ENCODE results near the gene SERPINA1.

The SERPINA1 gene

DNA sequence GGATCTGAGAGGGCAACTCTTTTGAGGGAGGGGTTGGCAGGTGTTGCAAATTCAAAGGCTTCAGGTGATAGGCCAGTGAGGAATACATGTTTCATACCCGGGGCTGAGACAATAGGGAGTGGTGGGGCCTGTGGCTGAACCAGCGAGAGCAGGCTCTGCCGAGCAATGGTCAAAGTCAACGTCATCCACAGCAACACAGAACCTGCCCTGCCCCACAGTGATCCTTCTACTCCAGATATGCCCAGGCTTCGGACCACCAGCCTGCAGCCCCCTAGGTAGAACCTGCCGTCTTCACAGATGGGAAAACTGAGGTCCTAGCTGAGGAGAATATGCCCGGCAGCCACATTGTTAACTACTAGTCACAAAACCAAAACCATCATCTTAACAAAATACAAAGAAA is 4.1 kb downstream of the SERPINA1 start:
- in situ Hi-C loops (cut with MboI; ENCODE audit: low sequenced_read_pairs), result no loop called here

DNA sequence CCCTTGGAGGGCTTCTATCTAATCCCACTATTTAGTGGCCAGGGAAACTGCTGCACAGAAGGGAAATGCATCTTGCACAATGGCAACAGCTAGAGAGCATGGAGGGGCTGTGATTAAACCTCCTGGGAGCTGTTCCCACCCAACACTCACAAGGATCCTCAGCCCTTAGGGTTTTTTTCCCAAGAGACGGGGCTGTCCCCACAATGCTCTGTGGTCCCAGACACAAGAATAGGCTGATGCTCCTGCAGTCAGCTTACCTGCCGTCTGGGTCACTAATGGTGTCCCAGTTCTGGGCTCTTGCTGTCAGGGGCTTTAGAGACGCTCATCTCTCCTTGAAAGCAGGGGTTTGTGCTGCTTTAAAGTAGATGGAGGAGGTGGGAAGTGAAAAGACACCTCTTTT is 4.6 kb downstream of the SERPINA1 start:
- in situ Hi-C loops (cut with MboI; ENCODE audit: low sequenced_read_pairs), result no loop called here

DNA sequence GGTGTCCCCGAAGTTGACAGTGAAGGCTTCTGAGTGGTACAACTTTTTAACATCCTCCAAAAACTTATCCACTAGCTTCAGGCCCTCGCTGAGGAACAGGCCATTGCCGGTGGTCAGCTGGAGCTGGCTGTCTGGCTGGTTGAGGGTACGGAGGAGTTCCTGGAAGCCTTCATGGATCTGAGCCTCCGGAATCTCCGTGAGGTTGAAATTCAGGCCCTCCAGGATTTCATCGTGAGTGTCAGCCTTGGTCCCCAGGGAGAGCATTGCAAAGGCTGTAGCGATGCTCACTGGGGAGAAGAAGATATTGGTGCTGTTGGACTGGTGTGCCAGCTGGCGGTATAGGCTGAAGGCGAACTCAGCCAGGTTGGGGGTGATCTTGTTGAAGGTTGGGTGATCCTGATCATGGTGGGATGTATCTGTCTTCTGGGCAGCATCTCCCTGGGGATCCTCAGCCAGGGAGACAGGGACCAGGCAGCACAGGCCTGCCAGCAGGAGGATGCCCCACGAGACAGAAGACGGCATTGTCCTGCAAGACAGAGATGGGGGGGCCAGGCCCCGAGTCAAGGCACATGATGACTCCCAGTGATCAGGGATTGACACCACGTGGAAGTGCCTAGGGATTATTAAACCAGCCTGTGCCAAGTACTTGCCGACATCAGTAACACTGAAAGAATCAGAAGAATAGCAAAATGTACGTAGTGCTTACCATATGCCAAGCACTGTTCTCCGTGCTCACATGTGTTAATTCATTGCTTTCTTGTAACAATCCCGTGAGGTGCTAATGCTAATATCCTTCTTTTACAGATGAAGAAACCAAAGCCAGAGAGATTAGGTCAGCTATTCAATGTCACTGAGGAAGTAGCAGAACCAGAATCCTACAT is 5.4 kb downstream of the SERPINA1 start:
- in situ Hi-C loops (cut with MboI; ENCODE audit: low sequenced_read_pairs), result no loop called here

DNA sequence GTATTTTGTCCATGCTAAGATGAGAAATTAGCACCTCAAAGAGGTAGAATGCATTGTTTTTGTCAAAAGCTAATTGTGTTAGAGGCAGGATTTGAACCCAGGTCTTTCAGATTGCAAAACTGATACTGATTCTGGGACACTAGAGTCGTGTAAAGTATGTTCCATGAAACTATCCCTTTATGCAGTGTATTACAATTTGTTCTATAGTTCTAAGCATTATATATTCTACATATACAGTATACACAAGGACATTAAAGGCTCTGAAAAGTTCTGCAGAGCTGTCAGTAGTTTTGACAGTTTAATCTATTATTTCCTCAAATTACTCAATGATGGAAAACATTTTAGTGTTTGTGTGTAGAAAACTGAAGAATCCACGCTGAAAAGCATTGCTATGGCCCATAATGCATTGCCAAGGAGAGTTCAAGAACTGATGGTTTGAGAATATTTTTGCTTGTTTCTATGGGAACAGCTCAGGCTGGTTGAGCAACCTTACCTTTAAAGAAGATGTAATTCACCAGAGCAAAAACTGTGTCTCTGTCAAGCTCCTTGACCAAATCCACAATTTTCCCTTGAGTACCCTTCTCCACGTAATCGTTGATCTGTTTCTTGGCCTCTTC is 6.2 kb downstream of the SERPINA1 start:
- in situ Hi-C loops (cut with MboI; ENCODE audit: low sequenced_read_pairs), result no loop called here

DNA sequence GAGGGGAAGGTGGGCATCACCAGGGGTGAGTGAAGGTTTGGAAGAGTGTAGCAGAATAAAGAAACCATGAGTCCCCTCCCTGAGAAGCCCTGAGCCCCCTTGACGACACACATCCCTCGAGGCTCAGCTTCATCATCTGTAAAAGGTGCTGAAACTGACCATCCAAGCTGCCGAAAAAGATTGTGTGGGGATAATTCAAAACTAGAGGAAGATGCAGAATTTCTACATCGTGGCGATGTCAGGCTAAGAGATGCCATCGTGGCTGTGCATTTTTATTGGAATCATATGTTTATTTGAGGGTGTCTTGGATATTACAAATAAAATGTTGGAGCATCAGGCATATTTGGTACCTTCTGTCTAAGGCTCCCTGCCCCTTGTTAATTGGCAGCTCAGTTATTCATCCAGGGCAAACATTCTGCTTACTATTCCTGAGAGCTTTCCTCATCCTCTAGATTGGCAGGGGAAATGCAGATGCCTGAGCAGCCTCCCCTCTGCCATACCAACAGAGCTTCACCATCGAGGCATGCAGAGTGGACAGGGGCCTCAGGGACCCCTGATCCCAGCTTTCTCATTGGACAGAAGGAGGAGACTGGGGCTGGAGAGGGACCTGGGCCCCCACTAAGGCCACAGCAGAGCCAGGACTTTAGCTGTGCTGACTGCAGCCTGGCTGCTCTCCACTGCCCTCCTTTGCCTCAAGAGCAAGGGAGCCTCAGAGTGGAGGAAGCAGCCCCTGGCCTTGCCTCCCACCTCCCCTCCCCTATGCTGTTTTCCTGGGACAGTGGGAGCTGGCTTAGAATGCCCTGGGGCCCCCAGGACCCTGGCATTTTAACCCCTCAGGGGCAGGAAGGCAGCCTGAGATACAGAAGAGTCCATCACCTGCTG is 7.0 kb downstream of the SERPINA1 start:
- in situ Hi-C loops (cut with MboI; ENCODE audit: low sequenced_read_pairs), result no loop called here

DNA sequence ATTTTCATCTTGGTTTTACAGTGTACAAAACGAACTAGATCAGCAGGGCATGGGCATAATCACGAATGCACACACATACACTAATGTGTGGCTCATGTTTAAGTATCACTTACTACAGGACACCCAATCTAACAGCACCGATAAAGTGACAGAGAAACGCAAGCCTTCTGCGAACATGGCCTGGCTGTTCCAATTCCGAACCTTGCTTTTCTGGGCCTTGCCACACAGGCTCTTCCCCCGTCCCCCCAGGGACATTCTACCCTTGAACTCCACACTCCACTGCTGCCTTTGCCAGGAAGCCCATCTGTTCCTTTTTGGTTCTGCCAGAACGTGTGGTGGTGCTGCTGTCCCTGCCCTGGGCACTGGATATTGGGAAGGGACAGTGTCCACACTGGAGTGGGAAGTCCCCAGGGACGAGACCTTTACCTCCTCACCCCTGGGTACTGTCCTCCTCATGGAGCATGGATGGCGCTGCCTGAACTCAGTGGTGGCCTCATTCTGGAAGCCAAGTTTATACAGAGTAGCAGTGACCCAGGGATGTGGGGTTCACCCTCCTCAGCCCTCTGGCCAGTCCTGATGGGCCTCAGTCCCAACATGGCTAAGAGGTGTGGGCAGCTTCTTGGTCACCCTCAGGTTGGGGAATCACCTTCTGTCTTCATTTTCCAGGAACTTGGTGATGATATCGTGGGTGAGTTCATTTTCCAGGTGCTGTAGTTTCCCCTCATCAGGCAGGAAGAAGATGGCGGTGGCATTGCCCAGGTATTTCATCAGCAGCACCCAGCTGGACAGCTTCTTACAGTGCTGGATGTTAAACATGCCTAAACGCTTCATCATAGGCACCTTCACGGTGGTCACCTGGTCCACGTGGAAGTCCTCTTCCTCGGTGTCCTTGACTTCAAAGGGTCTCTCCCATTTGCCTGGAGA is 7.9 kb downstream of the SERPINA1 start:
- in situ Hi-C loops (cut with MboI; ENCODE audit: low sequenced_read_pairs), result no loop called here

DNA sequence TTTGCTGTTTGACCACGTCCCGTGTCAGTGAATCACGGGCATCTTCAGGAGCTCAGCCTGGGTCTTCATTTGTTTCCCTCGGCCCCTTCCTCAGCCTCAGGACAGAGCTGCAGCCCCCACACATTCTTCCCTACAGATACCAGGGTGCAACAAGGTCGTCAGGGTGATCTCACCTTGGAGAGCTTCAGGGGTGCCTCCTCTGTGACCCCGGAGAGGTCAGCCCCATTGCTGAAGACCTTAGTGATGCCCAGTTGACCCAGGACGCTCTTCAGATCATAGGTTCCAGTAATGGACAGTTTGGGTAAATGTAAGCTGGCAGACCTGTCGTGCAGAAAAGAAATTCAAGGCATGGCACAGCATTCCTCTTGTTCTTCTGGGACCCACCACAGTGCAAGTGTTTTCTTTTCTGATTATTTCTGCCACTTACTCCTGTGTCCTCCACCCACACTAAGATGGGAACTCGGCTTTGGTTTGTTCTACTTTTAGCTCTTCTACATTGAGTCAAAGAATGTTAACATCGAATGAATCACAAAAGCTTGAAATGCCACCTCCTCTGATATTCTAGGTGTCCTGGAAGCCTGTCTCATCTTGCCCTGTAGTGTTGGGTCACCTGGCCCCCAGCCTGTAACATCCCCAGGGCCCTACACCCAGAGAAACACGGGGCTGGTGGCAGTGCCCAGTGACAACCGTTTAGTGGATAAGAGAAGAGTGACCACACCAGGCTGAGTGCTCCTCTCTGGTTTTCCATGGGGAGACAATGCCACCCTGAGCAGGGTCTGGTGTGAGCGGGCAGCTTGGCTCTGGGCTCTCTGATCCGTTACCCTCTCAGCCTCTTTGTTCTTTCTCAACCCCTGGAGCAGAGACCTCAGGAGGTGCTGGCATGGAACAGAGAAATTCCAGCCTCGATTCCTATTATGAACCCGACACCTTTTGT is 8.8 kb downstream of the SERPINA1 start:
- in situ Hi-C loops (cut with MboI; ENCODE audit: low sequenced_read_pairs), result no loop called here

DNA sequence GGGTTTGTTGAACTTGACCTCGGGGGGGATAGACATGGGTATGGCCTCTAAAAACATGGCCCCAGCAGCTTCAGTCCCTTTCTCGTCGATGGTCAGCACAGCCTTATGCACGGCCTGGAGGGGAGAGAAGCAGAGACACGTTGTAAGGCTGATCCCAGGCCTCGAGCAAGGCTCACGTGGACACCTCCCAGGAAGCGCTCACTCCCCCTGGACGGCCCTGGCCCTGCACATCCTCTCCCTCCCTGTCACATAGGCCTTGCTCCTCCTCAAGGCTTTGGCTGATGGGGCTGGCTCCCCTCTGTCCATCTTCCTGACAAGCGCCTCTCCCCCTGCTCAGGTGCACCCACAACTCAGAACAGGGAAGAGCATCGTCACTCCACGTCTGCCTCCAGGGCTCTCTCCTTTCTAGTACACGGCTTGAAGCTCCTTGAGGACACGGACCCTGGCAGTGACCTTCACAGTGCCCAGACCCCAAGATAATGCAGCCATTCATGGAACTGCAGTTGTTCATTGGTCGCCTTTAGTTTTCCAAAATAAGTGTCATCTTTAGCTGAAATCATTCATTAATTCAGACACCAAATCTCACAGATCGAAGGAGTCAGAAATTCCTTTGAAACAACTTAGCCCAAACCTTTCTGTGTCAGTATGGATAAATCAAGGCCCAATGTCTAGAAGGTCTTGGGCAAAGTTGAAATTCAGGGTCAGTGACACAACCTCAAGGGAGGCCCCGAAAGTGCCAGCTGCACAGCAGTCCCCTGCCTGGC is 9.7 kb downstream of the SERPINA1 start:
- in situ Hi-C loops (cut with MboI; ENCODE audit: low sequenced_read_pairs), result no loop called here

DNA sequence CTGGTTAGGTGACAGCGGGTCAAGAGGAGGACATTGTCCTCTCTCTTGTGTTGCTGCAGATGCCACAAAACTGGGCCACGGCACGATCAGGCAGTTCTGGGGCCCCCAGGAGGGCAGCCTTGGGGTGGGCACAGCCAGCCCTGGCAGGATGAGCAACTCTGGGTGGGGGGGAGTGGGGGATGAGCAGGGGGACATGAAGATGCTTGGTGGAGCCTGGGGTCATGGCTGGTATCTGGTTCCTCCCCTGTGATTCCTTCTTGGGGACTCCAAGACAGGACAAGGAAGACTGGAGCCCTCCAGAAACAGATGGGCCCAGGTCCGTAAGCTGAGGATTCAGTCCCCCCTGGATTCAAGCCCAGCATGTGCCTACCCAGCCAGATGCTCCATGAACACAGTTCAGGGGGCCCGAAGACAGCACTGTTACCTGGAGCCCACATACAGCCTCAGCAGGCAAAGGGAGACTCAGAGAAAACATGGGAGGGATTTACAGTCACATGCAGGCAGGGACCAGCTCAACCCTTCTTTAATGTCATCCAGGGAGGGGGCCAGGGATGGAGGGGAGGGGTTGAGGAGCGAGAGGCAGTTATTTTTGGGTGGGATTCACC is 10.4 kb downstream of the SERPINA1 start:
- in situ Hi-C loops (cut with MboI; ENCODE audit: low sequenced_read_pairs), result no loop called here

DNA sequence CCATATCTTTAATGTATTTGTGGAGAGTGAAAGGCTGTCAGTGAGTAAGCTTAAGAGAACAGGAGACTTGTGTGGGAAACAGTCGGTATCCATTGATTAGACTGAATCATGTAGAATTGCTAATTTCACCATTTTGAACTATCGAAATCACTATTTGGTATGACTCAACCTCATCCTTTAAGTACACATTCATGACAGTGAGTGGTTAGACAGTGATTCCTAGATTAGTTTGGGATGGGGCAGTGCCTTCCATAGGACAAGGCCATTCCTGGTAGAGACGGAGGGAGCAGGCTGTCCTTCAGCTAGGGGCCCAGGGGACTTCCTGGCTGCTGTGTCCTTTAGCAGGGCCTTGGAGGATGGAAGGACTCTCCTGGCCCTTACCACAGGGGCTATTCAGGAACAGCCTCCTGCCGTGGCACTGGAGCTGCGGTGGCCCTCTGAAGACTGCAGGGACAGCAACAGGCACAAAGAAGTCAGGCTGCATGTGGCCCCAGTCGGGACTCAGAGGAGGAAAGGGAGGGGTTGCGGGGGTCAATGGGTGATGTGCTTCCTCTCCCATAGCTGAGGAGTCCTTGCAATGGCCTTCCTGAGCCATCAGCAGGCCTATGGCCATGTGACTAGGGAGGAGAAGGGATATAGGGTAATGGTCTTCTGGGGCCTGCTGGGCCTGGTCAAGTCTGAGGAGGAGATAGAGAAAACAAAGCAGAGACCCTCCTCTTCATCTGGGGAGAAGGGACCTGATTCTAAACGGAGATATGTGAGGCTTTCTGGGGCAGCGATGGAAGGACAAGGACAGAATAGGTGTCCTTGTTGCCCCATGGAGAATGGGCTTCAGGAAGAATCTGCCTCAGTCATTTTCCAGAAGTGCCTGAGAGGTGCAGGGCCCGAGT is 11.2 kb downstream of the SERPINA1 start:
- in situ Hi-C loops (cut with MboI; ENCODE audit: low sequenced_read_pairs), result no loop called here

DNA sequence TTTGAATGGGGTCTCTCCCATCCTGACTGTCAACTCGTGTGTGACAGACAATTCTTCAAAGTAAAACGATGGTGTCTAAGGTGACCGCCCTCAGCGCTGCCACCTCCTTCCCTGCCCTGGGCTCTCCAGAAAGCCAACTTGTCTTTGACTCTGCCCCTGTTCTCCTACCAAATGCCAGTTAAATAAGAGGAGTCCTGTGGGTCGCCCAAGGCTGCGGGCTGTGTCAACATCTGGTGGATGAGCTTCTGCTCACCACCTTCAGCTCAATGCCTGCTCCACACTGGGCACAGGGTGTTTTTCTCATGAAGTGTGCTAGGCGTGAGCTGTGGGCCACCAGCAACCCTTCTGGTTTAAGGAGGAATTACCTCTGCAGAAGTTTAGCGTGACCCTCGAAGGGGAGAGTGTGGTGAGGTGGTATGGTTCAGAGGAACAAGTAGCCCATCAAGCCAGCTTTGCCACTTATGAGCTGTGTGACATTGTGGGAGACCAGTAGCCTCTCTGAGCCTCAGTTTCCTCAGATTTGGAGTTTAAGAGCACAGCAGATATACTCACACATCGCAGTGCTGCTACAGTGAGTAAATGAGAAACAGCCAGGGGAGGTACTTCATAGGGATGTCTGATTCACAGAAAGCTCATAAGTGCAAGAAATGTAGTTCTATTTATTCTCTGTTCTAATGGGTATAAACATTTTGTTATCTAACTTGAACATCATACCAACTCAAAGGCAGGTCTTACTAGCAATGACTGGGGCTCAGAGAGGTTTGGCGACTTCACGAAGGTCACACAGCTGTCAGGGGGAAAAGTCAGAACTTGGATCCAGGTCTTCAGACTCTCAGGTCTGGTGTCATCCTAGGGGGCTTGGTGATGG is 12.1 kb downstream of the SERPINA1 start:
- in situ Hi-C loops (cut with MboI; ENCODE audit: low sequenced_read_pairs), result no loop called here

DNA sequence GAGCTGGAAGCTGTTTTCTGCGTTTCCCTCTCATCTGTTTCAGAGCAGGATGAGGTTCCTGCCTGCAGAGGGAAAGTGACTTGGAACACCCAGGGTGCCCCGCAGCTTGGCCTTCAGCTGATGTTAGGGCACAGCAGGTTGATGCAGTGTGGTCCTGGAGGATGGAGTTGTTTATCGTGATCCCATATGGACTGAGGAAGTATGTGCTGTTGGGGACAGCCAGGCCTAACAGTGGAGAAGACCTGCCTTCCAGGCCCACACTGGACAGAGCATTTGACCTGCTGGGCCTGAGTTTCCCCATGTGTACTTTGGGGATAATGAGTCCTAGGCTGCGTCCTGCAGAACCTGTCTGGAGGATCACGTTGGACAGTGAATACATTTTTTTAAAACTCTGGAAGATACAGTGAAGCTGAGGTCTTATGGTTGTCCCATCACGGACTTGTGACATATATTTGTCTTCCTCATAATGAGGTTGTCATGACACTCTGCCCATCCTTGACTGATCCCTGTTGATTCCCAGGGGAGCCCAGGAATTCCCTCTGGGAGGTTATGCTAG is 12.8 kb downstream of the SERPINA1 start:
- in situ Hi-C loops (cut with MboI; ENCODE audit: low sequenced_read_pairs), result no loop called here

DNA sequence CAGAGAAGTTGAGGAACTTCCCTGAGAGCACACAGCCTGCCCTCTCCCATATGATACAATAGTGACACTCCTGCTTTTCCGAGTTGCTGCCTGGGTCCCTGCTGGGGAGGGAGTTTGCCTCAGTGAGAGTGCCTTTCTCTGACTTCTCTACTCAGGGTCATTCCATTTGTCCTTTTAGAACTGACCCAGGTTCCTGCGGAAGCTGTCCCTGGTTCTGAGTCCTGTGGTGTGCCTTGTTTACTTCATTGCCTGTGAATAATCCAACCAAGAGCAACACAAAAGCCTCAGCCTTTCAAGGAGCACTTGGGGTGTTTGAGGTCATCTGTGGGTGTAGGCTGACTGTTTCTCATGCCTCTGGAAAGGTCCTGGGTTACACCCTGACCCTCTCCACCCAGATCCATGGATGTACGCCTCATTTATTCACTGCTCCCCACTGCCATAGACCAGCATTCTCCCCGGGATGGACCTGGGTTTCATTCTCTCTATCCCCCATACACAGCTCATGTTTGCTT is 13.6 kb downstream of the SERPINA1 start:
- in situ Hi-C loops (cut with MboI; ENCODE audit: low sequenced_read_pairs), result no loop called here

DNA sequence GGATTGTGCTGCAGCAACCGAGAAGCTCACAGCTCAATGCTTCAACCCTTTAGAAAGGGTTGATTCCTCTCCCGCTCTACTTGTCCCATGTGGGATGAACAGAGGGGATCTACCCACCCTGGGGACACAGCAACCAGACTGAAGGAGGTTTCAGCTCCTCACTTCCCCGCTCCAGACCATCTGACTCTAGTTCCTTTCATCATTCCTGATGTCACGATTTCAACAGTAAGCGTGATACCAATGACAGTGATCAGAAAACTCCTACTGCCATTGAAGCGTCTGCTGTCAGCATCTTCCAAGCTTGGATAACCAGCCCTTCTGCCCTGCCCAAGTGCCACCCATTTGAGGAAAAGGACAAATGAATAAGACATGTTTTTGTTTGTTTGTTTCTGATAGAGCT is 14.3 kb downstream of the SERPINA1 start:
- in situ Hi-C loops (cut with MboI; ENCODE audit: low sequenced_read_pairs), result no loop called here

DNA sequence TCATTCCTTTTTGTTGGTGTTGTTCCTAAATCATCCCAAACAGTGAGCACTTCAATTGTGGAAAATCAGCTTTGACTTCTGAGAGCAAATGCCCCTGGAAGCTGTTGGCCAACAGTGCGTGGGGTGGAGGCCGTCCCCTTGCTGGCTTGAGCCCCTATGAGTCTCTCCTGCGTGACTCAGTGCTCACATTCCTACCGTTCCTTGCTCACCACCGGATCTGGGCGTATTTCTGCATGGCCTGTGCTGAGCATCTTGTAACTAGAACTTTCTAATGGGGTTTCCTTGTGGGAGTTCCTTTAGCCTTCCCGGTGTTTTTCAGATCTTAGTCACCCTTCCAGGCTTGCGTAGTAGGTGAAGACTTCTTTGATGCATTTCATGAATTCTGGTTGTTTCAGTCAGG is 14.7 kb downstream of the SERPINA1 start:
- in situ Hi-C loops (cut with MboI; ENCODE audit: low sequenced_read_pairs), result no loop called here

Data from hTERT RPE-1 (cell line).